ENCODE data around the gene FMN2.

FMN2 gene

GRCh38 chr1:240207073-240207709 lies 115.5 kb downstream of the FMN2 start:
- DNase-seq: no peak

GRCh38 chr1:240210026-240210425 lies 118.3 kb downstream of the FMN2 start:
- no peak for DNase-seq

- no peak for DNase-seq
These were observed 120.9 kb downstream of the FMN2 start for GRCh38 chr1:240212556-240212955.

GRCh38 chr1:240217403-240217802 lies 125.7 kb downstream of the FMN2 start:
- no peak for DNase-seq

GRCh38 chr1:240219104-240219503 lies 127.4 kb downstream of the FMN2 start:
- no peak for DNase-seq

DNA sequence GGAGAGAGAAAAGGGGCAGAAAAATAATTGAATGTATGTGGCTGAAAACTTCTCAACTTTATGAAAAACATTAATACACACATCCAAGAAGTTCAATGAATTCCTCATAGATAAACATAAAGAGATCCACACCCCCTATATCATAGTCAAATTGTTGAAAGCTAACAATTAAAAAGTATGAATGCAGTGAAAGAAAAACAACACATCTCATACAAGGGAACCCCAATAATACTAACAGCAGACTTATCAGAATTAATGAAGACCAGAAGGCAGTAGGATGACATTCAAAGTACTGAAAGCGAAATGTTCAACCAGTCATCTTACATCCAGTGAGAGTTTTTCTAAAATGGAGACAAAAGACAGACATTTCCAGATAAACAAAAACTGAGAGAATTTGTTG lies 134.4 kb downstream of the FMN2 start:
- no peak for DNase-seq

DNA sequence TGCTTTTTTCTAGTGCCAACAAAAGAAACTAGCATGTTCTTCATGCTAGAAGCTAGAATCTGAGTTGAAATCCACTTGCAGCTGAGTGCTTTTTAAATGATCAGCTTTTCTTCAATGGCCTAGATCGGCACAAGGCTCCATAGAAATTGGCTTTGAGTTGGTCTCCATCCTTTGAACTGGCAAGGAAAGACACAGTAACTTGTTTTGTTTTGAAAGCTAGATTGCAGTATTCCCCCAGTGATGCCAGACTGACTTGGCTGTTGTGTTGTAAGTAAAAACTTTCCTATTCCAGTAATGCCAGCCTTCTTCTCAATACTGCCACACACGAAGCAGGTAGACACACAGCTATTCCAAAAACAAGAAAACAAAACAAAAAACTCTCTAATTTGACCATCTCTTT lies 139.1 kb downstream of the FMN2 start:
- no peak for DNase-seq

- DNase-seq: no peak
These were observed 140.8 kb downstream of the FMN2 start for GRCh38 chr1:240232530-240232929.

GRCh38 chr1:240234485-240235210 lies 143.0 kb downstream of the FMN2 start:
- DNase-seq: no peak

DNA sequence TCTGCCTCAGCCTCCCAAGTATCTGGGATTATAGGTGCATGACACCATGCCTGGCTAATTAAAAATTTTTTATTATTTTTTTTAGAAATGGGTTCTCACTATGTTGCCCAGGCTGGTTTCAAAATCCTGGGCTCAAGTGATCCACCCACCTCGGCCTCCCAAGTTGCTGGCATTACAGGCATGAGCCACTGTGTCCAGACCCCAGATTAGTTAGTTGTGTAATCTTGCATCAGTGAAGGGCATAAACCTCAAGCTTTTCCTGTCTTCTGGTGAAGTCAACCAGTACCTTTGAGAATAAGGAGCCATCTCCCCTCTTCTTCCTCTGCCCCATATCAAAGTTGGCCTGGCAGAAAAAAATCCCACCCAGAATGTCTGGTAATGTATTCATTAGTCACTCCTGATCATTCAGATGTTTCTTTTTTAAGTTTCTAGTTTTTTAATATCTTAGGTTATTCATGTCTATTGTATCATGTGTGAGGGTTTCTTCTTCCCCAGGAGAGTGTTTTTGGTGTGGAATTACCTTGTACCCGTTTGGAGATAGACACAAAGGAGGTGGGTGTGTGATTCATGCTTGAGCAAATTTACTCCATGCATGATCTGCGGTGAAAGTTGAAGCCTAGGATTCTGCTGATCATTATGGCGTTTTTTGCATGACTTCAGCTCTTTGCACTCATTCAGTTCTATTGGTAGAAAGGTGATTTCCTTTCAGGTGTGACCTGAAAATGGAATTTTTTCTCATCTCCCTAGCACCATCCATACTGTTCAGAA lies 144.0 kb downstream of the FMN2 start:
- DNase-seq: no peak

DNA sequence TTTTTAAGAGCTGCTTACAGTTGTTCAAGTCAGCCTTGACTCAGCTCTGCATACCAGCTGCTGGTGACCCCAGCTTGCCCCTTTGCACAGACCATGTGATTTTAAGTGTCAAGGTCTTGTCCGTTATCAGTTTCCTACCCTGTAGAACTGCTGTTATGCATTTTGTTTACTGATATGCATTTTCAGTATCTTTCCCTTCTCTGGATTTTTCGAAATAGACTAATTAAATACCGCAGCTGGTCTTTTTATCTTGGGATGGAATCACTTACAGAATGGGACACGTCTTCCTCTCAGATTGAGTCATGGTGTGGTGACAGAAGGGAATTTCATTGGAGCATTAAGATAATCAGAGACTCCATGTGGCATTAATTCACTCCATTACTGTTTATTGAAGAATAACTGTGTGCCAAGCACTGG lies 145.6 kb downstream of the FMN2 start:
- DNase-seq: no peak

- DNase-seq: no peak
These were observed 147.6 kb downstream of the FMN2 start for GRCh38 chr1:240239309-240239708.

- DNase-seq: no peak
These were observed 149.6 kb downstream of the FMN2 start for GRCh38 chr1:240241278-240241677.

DNA sequence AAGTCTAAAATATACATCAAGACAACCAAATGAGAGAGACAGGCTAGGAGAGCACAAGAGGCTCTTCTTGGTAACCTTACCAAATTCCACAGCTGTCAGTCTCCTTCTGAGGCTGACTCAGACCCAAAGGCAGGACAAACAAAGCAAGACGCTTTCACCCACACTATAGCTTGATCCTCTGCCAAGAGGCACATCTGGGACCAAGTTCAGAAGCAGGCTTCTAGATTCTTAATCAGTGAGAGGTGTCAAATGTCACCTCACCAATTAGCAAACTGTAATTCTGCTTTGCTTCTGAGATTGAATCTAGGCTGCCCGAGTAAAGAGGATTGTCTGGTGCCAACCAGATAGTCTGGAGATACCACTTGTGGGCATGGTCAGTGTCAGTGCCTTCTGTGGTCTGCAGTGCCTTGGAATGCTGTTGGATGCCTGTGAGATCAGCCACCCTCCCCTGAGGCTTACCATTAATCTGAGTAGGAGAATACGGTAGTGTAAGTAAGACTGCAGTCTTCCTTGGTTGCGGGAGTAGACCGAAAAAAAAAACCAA lies 151.0 kb downstream of the FMN2 start:
- DNase-seq: no peak

- peak; percentile 8 to 25 for DNase-seq
These were observed 153.4 kb downstream of the FMN2 start for GRCh38 chr1:240244968-240245628.

DNA sequence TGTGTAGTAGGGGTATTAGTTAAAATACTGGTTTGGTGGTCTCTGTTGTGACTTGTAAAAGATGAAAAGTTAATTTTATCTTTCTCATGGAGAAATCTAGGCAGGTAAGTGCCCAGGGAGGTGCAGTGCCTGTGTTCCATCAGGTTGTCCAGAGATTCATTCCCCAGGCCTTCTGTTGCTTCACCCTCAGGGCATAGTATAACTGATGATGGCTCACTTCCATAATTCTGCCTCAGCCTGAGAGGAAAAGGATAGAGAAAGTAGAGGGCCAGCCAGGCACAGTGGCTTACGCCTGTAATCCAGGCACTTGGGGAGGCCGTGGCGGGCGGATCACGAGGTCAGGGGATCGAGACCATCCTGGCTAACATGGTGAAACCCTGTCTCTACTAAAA lies 153.9 kb downstream of the FMN2 start:
- DNase-seq: no peak

GRCh38 chr1:240247899-240248298 lies 156.2 kb downstream of the FMN2 start:
- DNase-seq: no peak

GRCh38 chr1:240254006-240254405 lies 162.3 kb downstream of the FMN2 start:
- no peak for DNase-seq

DNA sequence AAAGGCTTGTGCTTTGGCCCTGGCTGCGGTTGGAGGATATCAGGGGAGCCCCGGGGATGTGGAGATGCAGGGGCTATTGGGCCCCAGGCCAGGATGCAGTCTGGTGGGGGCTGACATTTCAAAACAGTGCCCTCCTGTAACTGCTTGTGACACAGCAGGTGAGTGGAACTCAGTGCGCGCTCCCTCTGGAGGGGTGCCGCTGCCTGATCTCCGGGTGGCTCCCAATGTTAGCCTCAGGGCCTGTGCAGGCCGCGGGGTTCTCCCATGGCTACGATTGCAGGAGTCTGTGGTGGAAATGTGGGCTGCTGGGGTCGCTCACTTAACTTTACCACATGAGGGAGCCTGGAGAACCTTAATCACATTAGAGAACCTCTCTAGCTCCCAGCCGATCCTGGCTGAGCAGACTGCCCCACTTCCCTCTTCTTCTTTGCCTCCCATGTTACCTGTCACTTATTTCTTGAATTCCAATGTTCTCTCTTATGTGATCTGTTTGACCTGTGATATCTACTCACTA lies 163.2 kb downstream of the FMN2 start:
- DNase-seq: no peak

GRCh38 chr1:240255922-240256321 lies 164.2 kb downstream of the FMN2 start:
- DNase-seq: no peak

- DNase-seq: no peak
These were observed 165.3 kb downstream of the FMN2 start for GRCh38 chr1:240256836-240257503.

GRCh38 chr1:240258910-240259309 lies 167.2 kb downstream of the FMN2 start:
- no peak for DNase-seq
